ENCODE data around the gene NOL9. TPM values are rescaled to one million over a fixed set of nuclear protein-coding genes. Genes with fewer than 3 reads are reported as not detected.

NOL9 gene
- total RNA-seq, 1 donor from 2014 or later, result 48.0 TPM

GRCh38 chr1:6472391-6472790, 81.9 kb downstream of the NOL9 start:
- Histone ChIP-seq H3K9ac (no peak overlapping the region), H3K27ac (no peak overlapping the region), H3F3A (ENCODE audit: low read depth) (no peaks in the 10 kb centered on the region), H3K79me2 (ENCODE audit: low read depth) (no peaks in the 10 kb centered on the region), H3K27me3 (peaks cover 12% of the 10 kb centered on the region), H3K4me1 (peaks cover 5% of the 10 kb centered on the region), H3K9me3 (ENCODE audit: low read depth) (no peaks in the 10 kb centered on the region), H3K4me2 (no peak overlapping the region), H4K20me1 (ENCODE audit: low read depth) (peaks cover 2% of the 10 kb centered on the region), H2AFZ (replicated peaks) (no peak overlapping the region), H3K36me3 (no peaks in the 10 kb centered on the region), H3K4me3 (no peak overlapping the region)
- Mint-ChIP-seq H3K9me3 (no peaks in the 10 kb centered on the region), H3K4me1 (peaks cover 7% of the 10 kb centered on the region), H3K4me3 (no peak overlapping the region), H3K27me3 (ENCODE audit: insufficient read depth, low read depth) (peaks cover 2% of the 10 kb centered on the region), H3K27ac (no peak overlapping the region), H3K36me3 (peaks cover 5% of the 10 kb centered on the region)
- peak; percentile 38 for TF ChIP-seq CTCF (IDR thresholded peaks at IDR 0.05)
- TF ChIP-seq EZH2phosphoT487 (IDR thresholded peaks at IDR 0.05), result no peak
- no peak for TF ChIP-seq EZH2 (IDR thresholded peaks at IDR 0.05)
- no peak for DNase-seq (ENCODE audit: low spot score)

- H3K27ac Mint-ChIP-seq, result no peak overlapping the region
- H3K4me3 ChIP-seq, result no peak overlapping the region
- peaks cover 2% of the 10 kb centered on the region for H4K20me1 ChIP-seq (ENCODE audit: low read depth)
- no peak overlapping the region for H3K4me2 ChIP-seq
- no peaks in the 10 kb centered on the region for H3K36me3 ChIP-seq
- H3K36me3 Mint-ChIP-seq, result peaks cover 5% of the 10 kb centered on the region
- H3K79me2 ChIP-seq (ENCODE audit: low read depth), result no peaks in the 10 kb centered on the region
- TF ChIP-seq CTCF (IDR thresholded peaks at IDR 0.05), result no peak
- no peak overlapping the region for H3K27ac ChIP-seq
- H3F3A ChIP-seq (ENCODE audit: low read depth), result no peaks in the 10 kb centered on the region
- H2AFZ ChIP-seq (replicated peaks), result no peak overlapping the region
- peaks cover 3% of the 10 kb centered on the region for H3K4me1 Mint-ChIP-seq
- no peaks in the 10 kb centered on the region for H3K9me3 Mint-ChIP-seq
- peaks cover 2% of the 10 kb centered on the region for H3K27me3 Mint-ChIP-seq (ENCODE audit: insufficient read depth, low read depth)
- DNase-seq (ENCODE audit: low spot score), result no peak
- H3K4me1 ChIP-seq, result peaks cover under 1% of the 10 kb centered on the region
- no peak overlapping the region for H3K4me3 Mint-ChIP-seq
- no peak overlapping the region for H3K9ac ChIP-seq
- peaks cover 12% of the 10 kb centered on the region for H3K27me3 ChIP-seq
- H3K9me3 ChIP-seq (ENCODE audit: low read depth), result no peaks in the 10 kb centered on the region
These were observed 82.3 kb downstream of the NOL9 start for GRCh38 chr1:6471970-6472368.

Small RNA genes within 50 kb of the gene (small RNA-seq; reads per million reads assigned to genes)
- gene RNU6-731P, result not detected

Other genes starting within 250 kb of the NOL9 start
- 19.6 and 44.9 TPM in 2 replicates for gene ACOT7, start 160.7 kb downstream of the NOL9 start, total RNA-seq (ENCODE audit: low replicate concordance)
- 0.04 and 0.22 TPM in 2 replicates for gene HES2, start 134.6 kb downstream of the NOL9 start, total RNA-seq (ENCODE audit: low replicate concordance)
- gene ESPN, start 129.7 kb downstream of the NOL9 start, total RNA-seq (ENCODE audit: low replicate concordance), result 7.1 and 11.0 TPM in 2 replicates
- gene TNFRSF25, start 88.3 kb downstream of the NOL9 start, total RNA-seq (ENCODE audit: low replicate concordance), result 15.6 and 23.7 TPM in 2 replicates
- 7.4 and 25.9 TPM in 2 replicates for gene PLEKHG5, start 62.8 kb downstream of the NOL9 start, total RNA-seq (ENCODE audit: low replicate concordance)
- gene TAS1R1, start 794 bp upstream of the NOL9 start, total RNA-seq (ENCODE audit: low replicate concordance), result not detected in 2 replicates
- gene ZBTB48, start 25.5 kb upstream of the NOL9 start, total RNA-seq (ENCODE audit: low replicate concordance), result 18.3 and 28.3 TPM in 2 replicates
- 4.8 and 7.2 TPM in 2 replicates for gene KLHL21, start 48.4 kb upstream of the NOL9 start, total RNA-seq (ENCODE audit: low replicate concordance)
- gene PHF13, start 59.2 kb upstream of the NOL9 start, total RNA-seq (ENCODE audit: low replicate concordance), result 32.0 and 35.6 TPM in 2 replicates
- gene THAP3, start 70.4 kb upstream of the NOL9 start, total RNA-seq (ENCODE audit: low replicate concordance), result 25.0 and 37.2 TPM in 2 replicates
- 39.4 and 47.6 TPM in 2 replicates for gene DNAJC11, start 147.3 kb upstream of the NOL9 start, total RNA-seq (ENCODE audit: low replicate concordance)
- 161 and 268 TPM in 2 replicates for gene CAMTA1, start 230.9 kb upstream of the NOL9 start, total RNA-seq (ENCODE audit: low replicate concordance)

All from neural progenitor cell (in vitro differentiated cells).